ENCODE measurements around the gene PLCB3. TPM values are rescaled to one million over a fixed set of nuclear protein-coding genes. Genes with fewer than 3 reads are reported as not detected.

The PLCB3 gene
- total and polyA plus RNA-seq, 2 of the 13 experiments (the other 11 are each of a cell fraction or from before 2014, with no cell fraction given): 7.5 to 13.8 TPM

DNA sequence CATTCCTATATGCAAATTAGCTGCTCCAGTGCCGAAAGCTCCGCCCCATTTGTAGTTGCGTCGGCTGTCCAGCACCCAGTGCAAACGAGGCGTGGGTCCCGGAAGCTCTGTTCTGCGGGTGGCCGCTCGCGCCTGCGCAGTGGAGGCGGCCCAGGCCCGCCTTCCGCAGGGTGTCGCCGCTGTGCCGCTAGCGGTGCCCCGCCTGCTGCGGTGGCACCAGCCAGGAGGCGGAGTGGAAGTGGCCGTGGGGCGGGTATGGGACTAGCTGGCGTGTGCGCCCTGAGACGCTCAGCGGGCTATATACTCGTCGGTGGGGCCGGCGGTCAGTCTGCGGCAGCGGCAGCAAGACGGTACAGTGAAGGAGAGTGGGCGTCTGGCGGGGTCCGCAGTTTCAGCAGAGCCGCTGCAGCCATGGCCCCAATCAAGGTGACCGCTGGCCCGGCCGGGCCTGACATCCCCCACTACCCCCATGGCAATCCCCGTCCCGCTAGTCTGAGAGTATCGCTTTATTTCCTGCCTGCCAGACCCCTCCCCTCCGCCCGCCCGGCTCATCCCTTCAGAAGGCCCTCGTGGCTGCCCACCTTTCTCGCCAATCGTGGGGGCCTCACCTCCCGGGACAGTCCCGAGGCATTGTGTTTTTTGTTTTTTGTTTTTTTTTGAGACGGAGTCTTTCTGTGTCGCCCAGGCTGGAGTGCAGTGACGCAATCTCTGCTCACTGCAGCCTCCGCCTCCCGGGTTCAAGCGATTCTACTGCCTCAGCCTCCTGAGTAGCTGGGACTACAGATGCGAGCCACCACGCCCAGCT lies 66.8 kb downstream of the PLCB3 start, which contains the start of gene PRDX5 (continued):
- TF ChIP-seq, protein P1, sequence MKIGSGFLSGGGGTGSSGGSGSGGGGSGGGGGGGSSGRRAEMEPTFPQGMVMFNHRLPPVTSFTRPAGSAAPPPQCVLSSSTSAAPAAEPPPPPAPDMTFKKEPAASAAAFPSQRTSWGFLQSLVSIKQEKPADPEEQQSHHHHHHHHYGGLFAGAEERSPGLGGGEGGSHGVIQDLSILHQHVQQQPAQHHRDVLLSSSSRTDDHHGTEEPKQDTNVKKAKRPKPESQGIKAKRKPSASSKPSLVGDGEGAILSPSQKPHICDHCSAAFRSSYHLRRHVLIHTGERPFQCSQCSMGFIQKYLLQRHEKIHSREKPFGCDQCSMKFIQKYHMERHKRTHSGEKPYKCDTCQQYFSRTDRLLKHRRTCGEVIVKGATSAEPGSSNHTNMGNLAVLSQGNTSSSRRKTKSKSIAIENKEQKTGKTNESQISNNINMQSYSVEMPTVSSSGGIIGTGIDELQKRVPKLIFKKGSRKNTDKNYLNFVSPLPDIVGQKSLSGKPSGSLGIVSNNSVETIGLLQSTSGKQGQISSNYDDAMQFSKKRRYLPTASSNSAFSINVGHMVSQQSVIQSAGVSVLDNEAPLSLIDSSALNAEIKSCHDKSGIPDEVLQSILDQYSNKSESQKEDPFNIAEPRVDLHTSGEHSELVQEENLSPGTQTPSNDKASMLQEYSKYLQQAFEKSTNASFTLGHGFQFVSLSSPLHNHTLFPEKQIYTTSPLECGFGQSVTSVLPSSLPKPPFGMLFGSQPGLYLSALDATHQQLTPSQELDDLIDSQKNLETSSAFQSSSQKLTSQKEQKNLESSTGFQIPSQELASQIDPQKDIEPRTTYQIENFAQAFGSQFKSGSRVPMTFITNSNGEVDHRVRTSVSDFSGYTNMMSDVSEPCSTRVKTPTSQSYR (CRISPR knock-in tag; IDR thresholded peaks at IDR 0.05; ENCODE audit: borderline replicate concordance): 0 out of 2 replicates have a peak, but pooled peaks have one; percentile 6
- TF ChIP-seq, protein P2, sequence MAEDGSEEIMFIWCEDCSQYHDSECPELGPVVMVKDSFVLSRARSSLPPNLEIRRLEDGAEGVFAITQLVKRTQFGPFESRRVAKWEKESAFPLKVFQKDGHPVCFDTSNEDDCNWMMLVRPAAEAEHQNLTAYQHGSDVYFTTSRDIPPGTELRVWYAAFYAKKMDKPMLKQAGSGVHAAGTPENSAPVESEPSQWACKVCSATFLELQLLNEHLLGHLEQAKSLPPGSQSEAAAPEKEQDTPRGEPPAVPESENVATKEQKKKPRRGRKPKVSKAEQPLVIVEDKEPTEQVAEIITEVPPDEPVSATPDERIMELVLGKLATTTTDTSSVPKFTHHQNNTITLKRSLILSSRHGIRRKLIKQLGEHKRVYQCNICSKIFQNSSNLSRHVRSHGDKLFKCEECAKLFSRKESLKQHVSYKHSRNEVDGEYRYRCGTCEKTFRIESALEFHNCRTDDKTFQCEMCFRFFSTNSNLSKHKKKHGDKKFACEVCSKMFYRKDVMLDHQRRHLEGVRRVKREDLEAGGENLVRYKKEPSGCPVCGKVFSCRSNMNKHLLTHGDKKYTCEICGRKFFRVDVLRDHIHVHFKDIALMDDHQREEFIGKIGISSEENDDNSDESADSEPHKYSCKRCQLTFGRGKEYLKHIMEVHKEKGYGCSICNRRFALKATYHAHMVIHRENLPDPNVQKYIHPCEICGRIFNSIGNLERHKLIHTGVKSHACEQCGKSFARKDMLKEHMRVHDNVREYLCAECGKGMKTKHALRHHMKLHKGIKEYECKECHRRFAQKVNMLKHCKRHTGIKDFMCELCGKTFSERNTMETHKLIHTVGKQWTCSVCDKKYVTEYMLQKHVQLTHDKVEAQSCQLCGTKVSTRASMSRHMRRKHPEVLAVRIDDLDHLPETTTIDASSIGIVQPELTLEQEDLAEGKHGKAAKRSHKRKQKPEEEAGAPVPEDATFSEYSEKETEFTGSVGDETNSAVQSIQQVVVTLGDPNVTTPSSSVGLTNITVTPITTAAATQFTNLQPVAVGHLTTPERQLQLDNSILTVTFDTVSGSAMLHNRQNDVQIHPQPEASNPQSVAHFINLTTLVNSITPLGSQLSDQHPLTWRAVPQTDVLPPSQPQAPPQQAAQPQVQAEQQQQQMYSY (CRISPR knock-in tag; IDR thresholded peaks at IDR 0.05): peak; percentile 46; the same call in 1 of the 2 replicates
- TF ChIP-seq HNF4G (IDR thresholded peaks at IDR 0.05; ENCODE audit: borderline replicate concordance, low read depth, low read length) (no peak), HNF4G (CRISPR knock-in tag; IDR thresholded peaks at IDR 0.05; ENCODE audit: borderline replicate concordance, low read depth) (no peak), KLF13 (CRISPR knock-in tag; IDR thresholded peaks at IDR 0.05) (no peak), RAD21 (CRISPR knock-in tag; IDR thresholded peaks at IDR 0.05) (peak; percentile 80), SP2 (CRISPR knock-in tag; IDR thresholded peaks at IDR 0.05) (0 out of 2 replicates have a peak, but pooled peaks have one; percentile 29), MED1 (CRISPR knock-in tag; IDR thresholded peaks at IDR 0.05) (no peak), PHF20 (CRISPR knock-in tag; IDR thresholded peaks at IDR 0.05) (no peak; the same call in none of the 2 replicates), MEIS2 (CRISPR knock-in tag; IDR thresholded peaks at IDR 0.05) (peak; percentile 72; the same call in 1 of the 2 replicates)
- TF ChIP-seq, protein P3, sequence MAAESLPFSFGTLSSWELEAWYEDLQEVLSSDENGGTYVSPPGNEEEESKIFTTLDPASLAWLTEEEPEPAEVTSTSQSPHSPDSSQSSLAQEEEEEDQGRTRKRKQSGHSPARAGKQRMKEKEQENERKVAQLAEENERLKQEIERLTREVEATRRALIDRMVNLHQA (CRISPR knock-in tag; IDR thresholded peaks at IDR 0.05): no peak
- TF ChIP-seq, protein P4, sequence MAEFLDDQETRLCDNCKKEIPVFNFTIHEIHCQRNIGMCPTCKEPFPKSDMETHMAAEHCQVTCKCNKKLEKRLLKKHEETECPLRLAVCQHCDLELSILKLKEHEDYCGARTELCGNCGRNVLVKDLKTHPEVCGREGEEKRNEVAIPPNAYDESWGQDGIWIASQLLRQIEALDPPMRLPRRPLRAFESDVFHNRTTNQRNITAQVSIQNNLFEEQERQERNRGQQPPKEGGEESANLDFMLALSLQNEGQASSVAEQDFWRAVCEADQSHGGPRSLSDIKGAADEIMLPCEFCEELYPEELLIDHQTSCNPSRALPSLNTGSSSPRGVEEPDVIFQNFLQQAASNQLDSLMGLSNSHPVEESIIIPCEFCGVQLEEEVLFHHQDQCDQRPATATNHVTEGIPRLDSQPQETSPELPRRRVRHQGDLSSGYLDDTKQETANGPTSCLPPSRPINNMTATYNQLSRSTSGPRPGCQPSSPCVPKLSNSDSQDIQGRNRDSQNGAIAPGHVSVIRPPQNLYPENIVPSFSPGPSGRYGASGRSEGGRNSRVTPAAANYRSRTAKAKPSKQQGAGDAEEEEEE (CRISPR knock-in tag; IDR thresholded peaks at IDR 0.05; ENCODE audit: borderline replicate concordance): 0 out of 2 replicates have a peak, but pooled peaks have one; percentile 53
- TF ChIP-seq, protein P5, sequence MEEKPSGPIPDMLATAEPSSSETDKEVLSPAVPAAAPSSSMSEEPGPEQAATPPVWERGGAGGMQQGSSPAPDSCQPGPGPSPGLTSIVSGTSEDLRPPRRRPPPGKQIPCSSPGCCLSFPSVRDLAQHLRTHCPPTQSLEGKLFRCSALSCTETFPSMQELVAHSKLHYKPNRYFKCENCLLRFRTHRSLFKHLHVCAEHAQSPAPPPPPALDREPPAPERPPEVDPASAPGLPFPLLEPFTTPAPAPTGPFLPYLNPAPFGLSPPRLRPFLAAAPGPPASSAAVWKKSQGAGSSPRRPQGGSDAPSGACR (CRISPR knock-in tag; IDR thresholded peaks at IDR 0.05): peak; percentile 77; the same call in 1 of the 2 replicates
- TF ChIP-seq, protein P6, sequence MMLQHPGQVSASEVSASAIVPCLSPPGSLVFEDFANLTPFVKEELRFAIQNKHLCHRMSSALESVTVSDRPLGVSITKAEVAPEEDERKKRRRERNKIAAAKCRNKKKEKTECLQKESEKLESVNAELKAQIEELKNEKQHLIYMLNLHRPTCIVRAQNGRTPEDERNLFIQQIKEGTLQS (CRISPR knock-in tag; IDR thresholded peaks at IDR 0.05): peak; percentile 36; the same call in 1 of the 2 replicates
